ENCODE results near the gene NAV1. TPM values are rescaled to one million over a fixed set of nuclear protein-coding genes. Genes with fewer than 3 reads are reported as not detected.

The NAV1 gene
- total and polyA plus RNA-seq, 2 donors (not counting 3 experiments of a cell fraction or from before 2014, with no cell fraction given): 19.9 to 138 TPM

- peak overlapping the region; percentile 93 for H3K27ac ChIP-seq (ENCODE audit: insufficient read depth, low read depth, low read length)
- dilution Hi-C loops (cut with MboI; ENCODE audit: extremely low pct_ligation_motif_present, low sequenced_read_pairs): no loop called here
- intact Hi-C loops (cut with micrococcal nuclease): loop anchor here (1.0 kb wide), 1 partner anchor 13 kb away; no protein-coding TSS in a partner anchor
- peak overlapping the region in 1 of 3 experiments; percentile 25 for H3K4me3 ChIP-seq (replicated peaks in 1 of 3; ENCODE audit: insufficient read depth in 1 of 3, low read depth in 1 of 3, low read length in 3 of 3)
- H3K9me1 ChIP-seq (replicated peaks; ENCODE audit: control insufficient read depth, extremely low read depth, insufficient read depth, low read length): no peaks in the 10 kb centered on the region
- peaks cover 80% of the 10 kb centered on the region for H3K79me2 ChIP-seq (ENCODE audit: control insufficient read depth, insufficient read depth, low read length)
- ChIA-PET CTCF (interaction anchor here (0.9 to 3.9 kb wide), 7 partner anchors 9 to 248 kb away, joined by 3 to 16 read pairs (median 5); no protein-coding TSS in a partner anchor), POLR2A (no interaction called here)
- H3K4me1 ChIP-seq (ENCODE audit: control insufficient read depth, extremely low read depth, insufficient read depth, low read length): peaks cover 52% of the 10 kb centered on the region
- BruUV-seq (replicated peaks): no TSS peak
- H3K27me3 ChIP-seq (ENCODE audit: control insufficient read depth in 2 of 2, insufficient read depth in 2 of 2, low read length in 2 of 2): no peaks in the 10 kb centered on the region
- peak; percentile 93 for FAIRE-seq
- peak overlapping the region; percentile 58 for H3K9ac ChIP-seq (replicated peaks; ENCODE audit: extremely low read depth, insufficient read depth, low read length)
- H3K4me2 ChIP-seq (ENCODE audit: insufficient read depth, low read length): peak overlapping the region; percentile 82
- DNase-seq (ENCODE audit: low read depth, low spot score): peak; percentile 79
- H3K36me3 ChIP-seq (ENCODE audit: control insufficient read depth in 2 of 2, extremely low read depth in 1 of 2, insufficient read depth in 2 of 2, low read length in 2 of 2): no peaks in the 10 kb centered on the region
- no peaks in the 10 kb centered on the region for H3K9me3 ChIP-seq (replicated peaks; ENCODE audit: control insufficient read depth, insufficient read depth, low read length)
- H4K20me1 ChIP-seq (replicated peaks; ENCODE audit: control insufficient read depth, extremely low read depth, insufficient read depth, low read length): no peaks in the 10 kb centered on the region
- no peak overlapping the region for H2AFZ ChIP-seq (ENCODE audit: low read depth, low read length)
- TF ChIP-seq CTCF (IDR thresholded peaks at IDR 0.05; ENCODE audit: extremely low read depth in 1 of 2, insufficient read depth in 1 of 2, low read depth in 1 of 2, low read length in 2 of 2) (no peak), FOS (IDR thresholded peaks at IDR 0.05; ENCODE audit: borderline replicate concordance, insufficient read depth, low read length) (peak; percentile 85), POLR2AphosphoS5 (IDR thresholded peaks at IDR 0.05; ENCODE audit: insufficient read depth, low read depth, low read length) (peak; percentile 78), POLR2A (IDR thresholded peaks at IDR 0.05; ENCODE audit: low read depth, low read length) (peak; percentile 63), GATA2 (IDR thresholded peaks at IDR 0.05; ENCODE audit: insufficient read depth, insufficient read length, low read depth, low read length) (no peak), EZH2 (IDR thresholded peaks at IDR 0.05; ENCODE audit: borderline replicate concordance, low read depth, low read length, severe bottlenecking) (no peak), MYC (IDR thresholded peaks at IDR 0.05; ENCODE audit: low read depth, low read length) (no peak), JUN (IDR thresholded peaks at IDR 0.05; ENCODE audit: borderline replicate concordance, insufficient read depth, insufficient read length, low read depth) (peak; percentile 38)
- TF ChIP-seq, protein P1, sequence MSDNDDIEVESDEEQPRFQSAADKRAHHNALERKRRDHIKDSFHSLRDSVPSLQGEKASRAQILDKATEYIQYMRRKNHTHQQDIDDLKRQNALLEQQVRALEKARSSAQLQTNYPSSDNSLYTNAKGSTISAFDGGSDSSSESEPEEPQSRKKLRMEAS (IDR thresholded peaks at IDR 0.05; ENCODE audit: insufficient read depth, insufficient read length): no peak
Measured at GRCh38 chr1:201542309-201543035, 3.5 kb downstream of the NAV1 start.
